Naive thymus-derived CD8-positive, alpha-beta T cell (primary cell): ENCODE results near the gene NDUFAF7. TPM values are rescaled to one million over a fixed set of nuclear protein-coding genes. Genes with fewer than 3 reads are reported as not detected.
"Not testable (repeated sequence)": the region's sequence is repeated elsewhere in the genome, so short reads cannot be mapped to it uniquely, and the experiment has no call there.

Experiments
- ATAC-seq, 2 donors: fragments of 150-1000 bp; cut with Tn5 transposase in 1 of 2; sonication (Bioruptor Pico), chemical (Tn5 transposase) in 1 of 2; 1 replicate in 1 of 2; 2 replicates in 1 of 2; pipeline ENCODE4 v1.10.0; 2021; ENCODE audit warnings: mild to moderate bottlenecking in 2 of 2, moderate library complexity in 2 of 2
- POLR2A ChIA-PET: fragments of 350-600 bp; sonication (Branson Sonifier 250); formaldehyde crosslinking; loops from one replicate; lab custom pipeline; 2021; ENCODE audit warnings: antibody characterized with exemption; lab: Charles Lee
- DNase-seq, 10 donors: peaks; one replicate each; pipeline versions ENCODE4 v3.0.0 to v3.0.0-alpha.2; 2020 to 2022
- H3K27ac Mint-ChIP-seq, 10 donors: one replicate each; pipeline ENCODE4 v1.8.0; 2020 to 2022; ENCODE audit warnings: mild to moderate bottlenecking in 10 of 10, mixed read lengths in 10 of 10, moderate library complexity in 4 of 10, inconsistent platforms in 1 of 10
- H3K27me3 Mint-ChIP-seq, 5 donors: one replicate each; pipeline ENCODE4 v1.8.0; 2021 to 2022; ENCODE audit warnings: mixed read lengths in 5 of 5
- H3K36me3 Mint-ChIP-seq, 3 donors: one replicate each; pipeline ENCODE4 v1.8.0; 2020 to 2022; ENCODE audit warnings: mixed read lengths in 3 of 3, mild to moderate bottlenecking in 2 of 3, inconsistent platforms in 1 of 3
- H3K4me1 Mint-ChIP-seq, 4 donors: one replicate each; pipeline ENCODE4 v1.8.0; 2021 to 2022; ENCODE audit warnings: mixed read lengths in 4 of 4
- H3K4me3 Mint-ChIP-seq, 10 donors: one replicate each; pipeline ENCODE4 v1.8.0; 2020 to 2022; ENCODE audit warnings: mild to moderate bottlenecking in 10 of 10, mixed read lengths in 10 of 10, moderate library complexity in 6 of 10, inconsistent platforms in 1 of 10
- H3K9me3 Mint-ChIP-seq, 9 donors: one replicate each; pipeline ENCODE4 v1.8.0; 2020 to 2022; ENCODE audit warnings: mixed read lengths in 9 of 9, mild to moderate bottlenecking in 3 of 9, inconsistent platforms in 1 of 9, moderate library complexity in 1 of 9
- polyA plus RNA-seq, 3 donors: library from polyadenylated mRNA; unstranded; fragments of 300-500 nt; fragmentation: Illumina TruSeq; gene quantifications; one replicate each; pipeline ENCODE4 v1.2.3, GENCODE V29; 2021
- total RNA-seq, 8 experiments: library from RNA in 2 of 8; stranded (reverse) in 2 of 8; gene quantifications; one replicate each; pipeline ENCODE4 v1.2.3 and lab custom pipeline; 2021 to 2026

NDUFAF7 gene
- 10 to 100 TPM; 32.4 to 35.2 TPM for total RNA-seq
- polyA plus RNA-seq = 1 to 10 TPM; 5.7 to 9.5 (median 8.4) TPM
- total RNA-seq (lab: John Stamatoyannopoulos, UW) = 23.2 to 39.7 (median 26.9) reads per million in 6 experiments

- peaks cover 4 to 38% (median 25%) of the 10 kb centered on the region in 3 donors for H3K36me3 Mint-ChIP-seq
- H3K27ac Mint-ChIP-seq = no peak within 1 kb of the TSS
- H3K4me3 Mint-ChIP-seq = no peak within 1 kb of the TSS
- ATAC-seq (peak; percentile 88 to 92), DNase-seq (peak; percentile 68 to 94 (median 86))
- POLR2A ChIA-PET = interaction anchor here (0.5 to 1.7 kb wide), 9 partner anchors 10 to 1553 kb away, joined by 3 to 17 read pairs (median 4); partner anchors contain the start of genes CEBPZOS, EIF2AK2, GPATCH11 and HEATR5B
- H3K4me1 Mint-ChIP-seq = peaks cover 12 to 48% (median 40%) of the 10 kb centered on the region in 4 donors
- H3K27me3 Mint-ChIP-seq = no peaks in the 10 kb centered on the region
- H3K9me3 Mint-ChIP-seq = no peaks in the 10 kb centered on the region
These were observed at the start of gene NDUFAF7, which contains the start of gene CEBPZ for GRCh38 chr2:37231241-37232130. TSS of gene NDUFAF7 (plus strand) at chr2:37231658. CDS start at chr2:37231706, 48 bp downstream. TSS of gene CEBPZ (minus strand) at chr2:37231596. CDS start at chr2:37231567, 29 bp downstream.

GRCh38 chr2:37181726-37182684 is 49.5 kb upstream of the NDUFAF7 start:
- Mint-ChIP-seq H3K27me3 (peaks cover 0 to 11% (median 4%) of the 10 kb centered on the region in 5 donors), H3K36me3 (no peaks in the 10 kb centered on the region), H3K27ac (no peak overlapping the region), H3K9me3 (no peaks in the 10 kb centered on the region), H3K4me3 (no peak overlapping the region), H3K4me1 (no peaks in the 10 kb centered on the region)
- ATAC-seq = no peak
- no peak for DNase-seq
- POLR2A ChIA-PET = no interaction called here

GRCh38 chr2:37188570-37188969 is 42.9 kb upstream of the NDUFAF7 start, which contains the start of gene SULT6B1:
TSS of gene SULT6B1 (minus strand) at chr2:37188670. CDS start at chr2:37188640, 30 bp downstream.
- POLR2A ChIA-PET = no interaction called here
- Mint-ChIP-seq H3K9me3 (no peaks in the 10 kb centered on the region), H3K4me3 (no peak within 1 kb of the TSS), H3K27ac (no peak within 1 kb of the TSS), H3K27me3 (peaks cover 1 to 10% (median 4%) of the 10 kb centered on the region in 5 donors), H3K4me1 (no peaks in the 10 kb centered on the region), H3K36me3 (no peaks in the 10 kb centered on the region)
- no peak for ATAC-seq
- no peak for DNase-seq

- Mint-ChIP-seq H3K4me3 (no peak overlapping the region), H3K9me3 (no peaks in the 10 kb centered on the region), H3K27me3 (peaks cover 0 to 10% (median 4%) of the 10 kb centered on the region in 5 donors), H3K27ac (no peak overlapping the region), H3K4me1 (no peaks in the 10 kb centered on the region), H3K36me3 (no peaks in the 10 kb centered on the region)
- ATAC-seq (no peak), DNase-seq (no peak)
- POLR2A ChIA-PET = no interaction called here
These were observed 41.9 kb upstream of the NDUFAF7 start for GRCh38 chr2:37189452-37190153.

- Mint-ChIP-seq H3K4me1 (no peaks in the 10 kb centered on the region), H3K27ac (peak overlapping the region in 1 of 10 donors; percentile 60), H3K9me3 (no peaks in the 10 kb centered on the region), H3K27me3 (peaks cover 0 to 10% (median 4%) of the 10 kb centered on the region in 5 donors), H3K4me3 (no peak overlapping the region), H3K36me3 (no peaks in the 10 kb centered on the region)
- ATAC-seq (no peak), DNase-seq (no peak)
- POLR2A ChIA-PET = no interaction called here
These were observed 41.2 kb upstream of the NDUFAF7 start for GRCh38 chr2:37190290-37190689.

GRCh38 chr2:37191253-37191652 is 40.2 kb upstream of the NDUFAF7 start:
- peaks cover 0 to 1% (median 0%) of the 10 kb centered on the region in 9 donors for H3K9me3 Mint-ChIP-seq
- DNase-seq (no peak), ATAC-seq (no peak)
- H3K27me3 Mint-ChIP-seq = peaks cover 0 to 7% (median 4%) of the 10 kb centered on the region in 5 donors
- H3K36me3 Mint-ChIP-seq = no peaks in the 10 kb centered on the region
- no peak overlapping the region for H3K27ac Mint-ChIP-seq
- H3K4me3 Mint-ChIP-seq = no peak overlapping the region
- H3K4me1 Mint-ChIP-seq = peaks cover 1 to 3% (median 2%) of the 10 kb centered on the region in 4 donors
- POLR2A ChIA-PET = no interaction called here

GRCh38 chr2:37191747-37192146 is 39.7 kb upstream of the NDUFAF7 start:
- H3K4me1 Mint-ChIP-seq = peaks cover 4 to 7% (median 5%) of the 10 kb centered on the region in 4 donors
- peaks cover 0 to 7% (median 0%) of the 10 kb centered on the region in 5 donors for H3K27me3 Mint-ChIP-seq
- H3K27ac Mint-ChIP-seq = no peak overlapping the region
- POLR2A ChIA-PET = interaction anchor here (0.6 kb wide), 1 partner anchor 1705 kb away, joined by 3 read pairs; no protein-coding TSS in a partner anchor
- peaks cover 0 to 3% (median 0%) of the 10 kb centered on the region in 9 donors for H3K9me3 Mint-ChIP-seq
- ATAC-seq (no peak), DNase-seq (no peak)
- H3K36me3 Mint-ChIP-seq = no peaks in the 10 kb centered on the region
- H3K4me3 Mint-ChIP-seq = no peak overlapping the region

GRCh38 chr2:37192551-37192950 is 38.9 kb upstream of the NDUFAF7 start:
- ATAC-seq = no peak
- H3K27ac Mint-ChIP-seq = peak overlapping the region in 2 of 10 donors; percentile 1 to 61
- DNase-seq = no peak
- peaks cover 0 to 3% (median 0%) of the 10 kb centered on the region in 9 donors for H3K9me3 Mint-ChIP-seq
- H3K4me1 Mint-ChIP-seq = peaks cover 9 to 13% (median 11%) of the 10 kb centered on the region in 4 donors
- peaks cover 0 to 4% (median 0%) of the 10 kb centered on the region in 5 donors for H3K27me3 Mint-ChIP-seq
- H3K4me3 Mint-ChIP-seq = no peak overlapping the region
- no peaks in the 10 kb centered on the region for H3K36me3 Mint-ChIP-seq
- POLR2A ChIA-PET = interaction anchor here (0.6 to 0.7 kb wide), 2 partner anchors 44 to 1705 kb away, joined by 3 read pairs; no protein-coding TSS in a partner anchor

GRCh38 chr2:37195862-37196319 is 35.6 kb upstream of the NDUFAF7 start:
- not testable (repeated sequence) for H3K9me3 Mint-ChIP-seq, DNase-seq, ATAC-seq, H3K36me3 Mint-ChIP-seq, H3K27me3 Mint-ChIP-seq
- Mint-ChIP-seq H3K4me3 (peak overlapping the region; percentile 92 to 100 (median 98)), H3K27ac (peak overlapping the region; percentile 96 to 100 (median 98)), H3K4me1 (peaks cover 13 to 29% (median 24%) of the 10 kb centered on the region in 4 donors)
- POLR2A ChIA-PET = interaction anchor here (1.1 to 3.4 kb wide), 2 partner anchors 36 to 477 kb away, joined by 4 to 17 read pairs; partner anchors contain the start of genes CEBPZ and NDUFAF7

- H3K27ac Mint-ChIP-seq = peak within 1 kb of the TSS; percentile 96 to 100 (median 98)
- POLR2A ChIA-PET = interaction anchor here (0.6 to 3.4 kb wide), 8 partner anchors 27 to 476 kb away, joined by 3 to 17 read pairs (median 4); partner anchors contain the start of genes CEBPZ, EIF2AK2, NDUFAF7 and PRKD3
- peaks cover 13 to 35% (median 26%) of the 10 kb centered on the region in 4 donors for H3K4me1 Mint-ChIP-seq
These were observed 34.9 kb upstream of the NDUFAF7 start, which contains the start of gene CEBPZOS for GRCh38 chr2:37196320-37197195. TSS of gene CEBPZOS (plus strand) at chr2:37196496. CDS start at chr2:37199705, 3,209 bp downstream.

More at GRCh38 chr2:37196320-37197195, 34.9 kb upstream of the NDUFAF7 start, which contains the start of gene CEBPZOS:
- Mint-ChIP-seq H3K27me3 (no peaks in the 10 kb centered on the region), H3K4me3 (peak within 1 kb of the TSS; percentile 92 to 100 (median 98)), H3K36me3 (peaks cover 0 to 14% (median 13%) of the 10 kb centered on the region in 3 donors), H3K9me3 (peaks cover 0 to 3% (median 0%) of the 10 kb centered on the region in 9 donors)
- DNase-seq = peak; percentile 87 to 96 (median 90)
- peak; percentile 90 to 95 for ATAC-seq
